ENCODE results near the gene SOX6. TPM values are rescaled to one million over a fixed set of nuclear protein-coding genes. Genes with fewer than 3 reads are reported as not detected.

SOX6 gene
- polyA plus RNA-seq, 1 experiment, result 6.0 TPM

GRCh38 chr11:16402654-16403447 lies 46.5 kb upstream of the SOX6 start:
- no peak for TF ChIP-seq CTCF (IDR thresholded peaks at IDR 0.05; ENCODE audit: low read depth, low read length)
- H3K4me3 ChIP-seq (ENCODE audit: low read depth, low read length), result no peak overlapping the region
- no peaks in the 10 kb centered on the region for H3K9me3 ChIP-seq (ENCODE audit: control insufficient read depth, insufficient read depth, low read length)
- POLR2A ChIA-PET, result interaction anchor here (0.7 kb wide), 1 partner anchor 10 kb away, joined by 3 read pairs; no protein-coding TSS in a partner anchor
- no peak for DNase-seq (ENCODE audit: low read depth, low spot score)
- CTCF ChIA-PET, result no interaction called here
- H3K27ac ChIP-seq (ENCODE audit: low read depth, low read length), result no peak overlapping the region
- no peaks in the 10 kb centered on the region for H3K27me3 ChIP-seq (ENCODE audit: control insufficient read depth, insufficient read depth, low read length)

GRCh38 chr11:16397390-16397789 lies 41.0 kb upstream of the SOX6 start:
- Histone ChIP-seq H3K27me3 (ENCODE audit: control insufficient read depth, insufficient read depth, low read length) (no peaks in the 10 kb centered on the region), H3K4me3 (ENCODE audit: low read depth, low read length) (no peak overlapping the region), H3K27ac (ENCODE audit: low read depth, low read length) (no peak overlapping the region), H3K9me3 (ENCODE audit: control insufficient read depth, insufficient read depth, low read length) (no peaks in the 10 kb centered on the region)
- no peak for DNase-seq (ENCODE audit: low read depth, low spot score)
- POLR2A ChIA-PET, result no interaction called here
- TF ChIP-seq CTCF (IDR thresholded peaks at IDR 0.05; ENCODE audit: low read depth, low read length), result no peak
- CTCF ChIA-PET, result interaction anchor here (1.4 kb wide), 1 partner anchor 9 kb away, joined by 4 read pairs; no protein-coding TSS in a partner anchor

GRCh38 chr11:16395601-16396000 lies 39.3 kb upstream of the SOX6 start:
- ChIA-PET POLR2A (no interaction called here), CTCF (no interaction called here)
- Histone ChIP-seq H3K9me3 (ENCODE audit: control insufficient read depth, insufficient read depth, low read length) (no peaks in the 10 kb centered on the region), H3K27ac (ENCODE audit: low read depth, low read length) (no peak overlapping the region), H3K27me3 (ENCODE audit: control insufficient read depth, insufficient read depth, low read length) (no peaks in the 10 kb centered on the region), H3K4me3 (ENCODE audit: low read depth, low read length) (no peak overlapping the region)
- DNase-seq (ENCODE audit: low read depth, low spot score), result no peak
- TF ChIP-seq CTCF (IDR thresholded peaks at IDR 0.05; ENCODE audit: low read depth, low read length), result no peak

GRCh38 chr11:16394947-16395346 lies 38.6 kb upstream of the SOX6 start:
- H3K27ac ChIP-seq (ENCODE audit: low read depth, low read length), result no peak overlapping the region
- CTCF ChIA-PET, result no interaction called here
- H3K9me3 ChIP-seq (ENCODE audit: control insufficient read depth, insufficient read depth, low read length), result no peaks in the 10 kb centered on the region
- no peaks in the 10 kb centered on the region for H3K27me3 ChIP-seq (ENCODE audit: control insufficient read depth, insufficient read depth, low read length)
- POLR2A ChIA-PET, result no interaction called here
- DNase-seq (ENCODE audit: low read depth, low spot score), result no peak
- TF ChIP-seq CTCF (IDR thresholded peaks at IDR 0.05; ENCODE audit: low read depth, low read length), result no peak
- H3K4me3 ChIP-seq (ENCODE audit: low read depth, low read length), result no peak overlapping the region

- DNase-seq (ENCODE audit: low read depth, low spot score), result no peak
Measured at GRCh38 chr11:16393340-16393739, 37.0 kb upstream of the SOX6 start.

More at GRCh38 chr11:16393340-16393739, 37.0 kb upstream of the SOX6 start:
- CTCF ChIA-PET, result no interaction called here
- Histone ChIP-seq H3K27ac (ENCODE audit: low read depth, low read length) (no peak overlapping the region), H3K4me3 (ENCODE audit: low read depth, low read length) (no peak overlapping the region), H3K9me3 (ENCODE audit: control insufficient read depth, insufficient read depth, low read length) (no peaks in the 10 kb centered on the region), H3K27me3 (ENCODE audit: control insufficient read depth, insufficient read depth, low read length) (no peaks in the 10 kb centered on the region)
- TF ChIP-seq CTCF (IDR thresholded peaks at IDR 0.05; ENCODE audit: low read depth, low read length), result no peak
- POLR2A ChIA-PET, result interaction anchor here (0.6 kb wide), 1 partner anchor 10 kb away, joined by 3 read pairs; no protein-coding TSS in a partner anchor

Data from AG04450 (cell line).